Caco-2 (cell line): ENCODE measurements around the gene PAPSS2. TPM values are rescaled to one million over a fixed set of nuclear protein-coding genes. Genes with fewer than 3 reads are reported as not detected.

Source experiments
- BruUV-seq: library from RNA; stranded (reverse); fragments of 400-500 nt; replicated peaks from 2 replicates; lab custom pipeline; 2021; lab: Mats Ljungman, UMichigan
- CTCF ChIA-PET: fragments of 300-600 bp; sonication (Branson Sonifier 250); formaldehyde crosslinking; loops from one replicate; lab custom pipeline; 2022; ENCODE audit warnings: antibody characterized with exemption; lab: Charles Lee
- POLR2A ChIA-PET: fragments of 300-600 bp; sonication (Branson Sonifier 250); formaldehyde crosslinking; loops from one replicate; lab custom pipeline; 2022; ENCODE audit warnings: antibody characterized with exemption; lab: Charles Lee
- DNase-seq, 2 experiments: peaks; one replicate each; pipeline versions ENCODE4 v3.0.0 to v3.0.0-alpha.2; 2020 to 2022
- H3K27me3 ChIP-seq: replicated peaks from 2 replicates; pipeline ENCODE4 v1.6.0; 2011; ENCODE audit warnings: low read length; ENCODE audit not compliant: control insufficient read depth, insufficient read depth
- H3K36me3 ChIP-seq: 2 replicates; pipeline ENCODE4 v1.5.1; 2011; ENCODE audit warnings: low read length; ENCODE audit not compliant: control insufficient read depth, insufficient read depth
- H3K4me1 ChIP-seq: fragments of 250-450 bp; sonication (Bioruptor Pico); 2 replicates; pipeline ENCODE4 v1.5.1; 2020; ENCODE audit warnings: mild to moderate bottlenecking
- H3K4me3 ChIP-seq: 2 replicates; pipeline ENCODE4 v1.5.1; 2011; ENCODE audit warnings: low read depth, mild to moderate bottlenecking, control low read depth, low read length
- H3K9me3 ChIP-seq: fragments of 250-450 bp; sonication (Bioruptor Pico); 2 replicates; pipeline ENCODE4 v1.5.1; 2020; ENCODE audit warnings: mild to moderate bottlenecking, moderate library complexity
- H3K27ac Mint-ChIP-seq: one replicate; pipeline ENCODE4 v1.8.0; 2022; ENCODE audit warnings: mixed read lengths; ENCODE audit not compliant: unreplicated experiment
- H3K27me3 Mint-ChIP-seq: one replicate; pipeline ENCODE4 v1.8.0; 2022; ENCODE audit warnings: mixed read lengths; ENCODE audit not compliant: insufficient read depth, unreplicated experiment
- H3K36me3 Mint-ChIP-seq: one replicate; pipeline ENCODE4 v1.8.0; 2022; ENCODE audit warnings: mild to moderate bottlenecking, mixed read lengths; ENCODE audit not compliant: insufficient read depth, unreplicated experiment
- H3K4me1 Mint-ChIP-seq: one replicate; pipeline ENCODE4 v1.8.0; 2022; ENCODE audit warnings: low read depth, mixed read lengths; ENCODE audit not compliant: unreplicated experiment
- H3K4me3 Mint-ChIP-seq: one replicate; pipeline ENCODE4 v1.8.0; 2022; ENCODE audit warnings: mild to moderate bottlenecking, moderate library complexity, mixed read lengths; ENCODE audit not compliant: unreplicated experiment
- H3K9me3 Mint-ChIP-seq: one replicate; pipeline ENCODE4 v1.8.0; 2022; ENCODE audit warnings: mixed read lengths; ENCODE audit not compliant: unreplicated experiment
- CTCF ChIP-seq, 2 experiments: fragments of 200-600 bp in 1 of 2; IDR thresholded peaks; 1 replicate in 1 of 2; 2 replicates in 1 of 2; pipeline versions ENCODE4 v1.5.1 to v1.8.0; 2011 to 2022; ENCODE audit warnings: antibody characterized with exemption in 1 of 2, control low read depth in 1 of 2, inconsistent platforms in 1 of 2, low read depth in 1 of 2, low read length in 1 of 2, mild to moderate bottlenecking in 1 of 2, moderate library complexity in 1 of 2; ENCODE audit not compliant: insufficient read depth in 1 of 2, severe bottlenecking in 1 of 2, unreplicated experiment in 1 of 2
- intact Hi-C: fragments of 100-400 bp; cut with micrococcal nuclease; formaldehyde crosslinking; loops from one replicate; pipeline ENCODE4 v1.10.0; 2022; ENCODE audit not compliant: unreplicated experiment
- total RNA-seq: library from RNA; stranded (reverse); gene quantifications from 2 replicates; pipeline ENCODE4 v1.2.3, GENCODE V29; 2022

PAPSS2 gene
- total RNA-seq, 1 experiment from 2014 or later: 4.3 TPM

GRCh38 chr10:87706731-87707130, 47.1 kb downstream of the PAPSS2 start:
- Histone ChIP-seq H3K27me3 (no peaks in the 10 kb centered on the region), H3K36me3 (no peaks in the 10 kb centered on the region), H3K4me3 (no peak overlapping the region), H3K9me3 (no peaks in the 10 kb centered on the region), H3K4me1 (peaks cover 10% of the 10 kb centered on the region)
- Mint-ChIP-seq H3K27me3 (no peaks in the 10 kb centered on the region), H3K4me3 (no peak overlapping the region), H3K27ac (no peak overlapping the region), H3K9me3 (no peaks in the 10 kb centered on the region), H3K36me3 (no peaks in the 10 kb centered on the region), H3K4me1 (peaks cover 9% of the 10 kb centered on the region)
- POLR2A ChIA-PET: no interaction called here
- no peak for DNase-seq
- CTCF ChIA-PET: no interaction called here
- no peak for TF ChIP-seq CTCF (IDR thresholded peaks at IDR 0.05; ENCODE audit: insufficient read depth in 1 of 2, low read depth in 1 of 2, low read length in 1 of 2, severe bottlenecking in 1 of 2, unreplicated experiment in 1 of 2)
- intact Hi-C loops: no loop called here
- no TSS peak for BruUV-seq

GRCh38 chr10:87707254-87707653, 47.6 kb downstream of the PAPSS2 start:
- no peaks in the 10 kb centered on the region for H3K9me3 ChIP-seq
- no peaks in the 10 kb centered on the region for H3K36me3 ChIP-seq
- H3K36me3 Mint-ChIP-seq: no peaks in the 10 kb centered on the region
- peaks cover 5% of the 10 kb centered on the region for H3K4me1 Mint-ChIP-seq
- no peaks in the 10 kb centered on the region for H3K27me3 Mint-ChIP-seq
- H3K27me3 ChIP-seq: no peaks in the 10 kb centered on the region
- no peak overlapping the region for H3K27ac Mint-ChIP-seq
- no peak overlapping the region for H3K4me3 Mint-ChIP-seq
- H3K9me3 Mint-ChIP-seq: no peaks in the 10 kb centered on the region
- intact Hi-C loops: no loop called here
- DNase-seq: no peak
- TF ChIP-seq CTCF (IDR thresholded peaks at IDR 0.05; ENCODE audit: insufficient read depth in 1 of 2, low read depth in 1 of 2, low read length in 1 of 2, severe bottlenecking in 1 of 2, unreplicated experiment in 1 of 2): no peak
- ChIA-PET POLR2A (no interaction called here), CTCF (no interaction called here)
- H3K4me3 ChIP-seq: no peak overlapping the region
- BruUV-seq: no TSS peak
- peaks cover 5% of the 10 kb centered on the region for H3K4me1 ChIP-seq

- CTCF ChIA-PET: interaction anchor here (0.6 kb wide), 1 partner anchor 34 kb away, joined by 3 read pairs; no protein-coding TSS in a partner anchor
- intact Hi-C loops: no loop called here
- H3K36me3 ChIP-seq: no peaks in the 10 kb centered on the region
Measured at GRCh38 chr10:87712913-87713616, 53.4 kb downstream of the PAPSS2 start.

More at GRCh38 chr10:87712913-87713616, 53.4 kb downstream of the PAPSS2 start:
- Mint-ChIP-seq H3K36me3 (no peaks in the 10 kb centered on the region), H3K27ac (no peak overlapping the region), H3K9me3 (no peaks in the 10 kb centered on the region), H3K4me1 (no peaks in the 10 kb centered on the region), H3K27me3 (no peaks in the 10 kb centered on the region), H3K4me3 (no peak overlapping the region)
- H3K9me3 ChIP-seq: no peaks in the 10 kb centered on the region
- BruUV-seq: no TSS peak
- DNase-seq: no peak
- no peaks in the 10 kb centered on the region for H3K4me1 ChIP-seq
- POLR2A ChIA-PET: interaction anchor here (0.6 kb wide), 1 partner anchor 12 kb away, joined by 7 read pairs; no protein-coding TSS in a partner anchor
- no peaks in the 10 kb centered on the region for H3K27me3 ChIP-seq
- no peak overlapping the region for H3K4me3 ChIP-seq
- no peak for TF ChIP-seq CTCF (IDR thresholded peaks at IDR 0.05; ENCODE audit: insufficient read depth in 1 of 2, low read depth in 1 of 2, low read length in 1 of 2, severe bottlenecking in 1 of 2, unreplicated experiment in 1 of 2)
